ENCODE data around the gene L2HGDH.
"Not testable (repeated sequence)": the region's sequence is repeated elsewhere in the genome, so short reads cannot be mapped to it uniquely, and the experiment has no call there.

The L2HGDH gene

DNA sequence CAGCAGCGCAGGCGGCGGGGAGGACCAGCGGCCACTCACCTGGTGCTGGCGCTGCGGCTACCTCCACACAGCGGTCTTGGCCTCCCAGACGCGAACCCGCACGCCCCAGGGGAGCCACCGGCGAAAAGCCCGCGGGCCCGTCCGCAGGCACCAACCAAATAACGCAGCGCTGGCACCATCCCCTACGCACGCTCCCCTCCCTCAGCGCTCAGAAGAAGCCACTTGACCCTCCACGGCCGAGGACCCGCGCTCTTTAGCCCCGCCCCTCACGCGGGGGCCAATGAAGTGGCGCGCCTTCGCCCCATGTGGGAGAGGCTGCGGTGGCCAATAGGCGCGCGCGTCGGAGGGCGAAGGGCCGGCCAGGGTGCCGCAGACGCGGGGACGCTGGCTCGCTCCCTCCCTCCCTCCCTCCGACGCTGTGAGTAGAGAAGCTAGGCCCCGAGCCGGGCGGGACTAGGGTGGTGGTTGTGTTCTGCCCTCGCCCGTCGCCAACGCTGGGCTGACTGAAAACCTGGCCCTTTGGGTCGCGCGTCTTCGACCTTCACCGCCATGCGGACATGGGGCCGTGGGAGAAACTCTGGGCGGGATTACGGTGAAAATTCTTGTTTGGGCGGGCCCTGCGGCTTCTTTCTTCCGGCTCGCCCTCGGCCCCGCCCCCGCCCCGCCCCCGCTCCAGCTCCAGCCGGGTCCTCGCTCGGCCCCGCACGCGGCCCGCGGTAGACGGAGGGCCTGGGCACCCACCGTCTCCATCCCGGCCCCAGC is at the start of gene L2HGDH, which contains the start of gene DMAC2L:
Gene L2HGDH (minus strand): TSS at position 258 of the 762 bp plus-strand sequence. CDS start 79 bp downstream, at position 179.
Gene DMAC2L (plus strand): TSS at position 353 of the 762 bp plus-strand sequence. CDS start 9,164 bp downstream, outside the sequence.
- H3K4me3 ChIP-seq (ENCODE audit: low read depth, low read length), result peak within 1 kb of the TSS; percentile 64
- DNase-seq (ENCODE audit: low read depth), result peak; percentile 97
- TF ChIP-seq, protein P1, sequence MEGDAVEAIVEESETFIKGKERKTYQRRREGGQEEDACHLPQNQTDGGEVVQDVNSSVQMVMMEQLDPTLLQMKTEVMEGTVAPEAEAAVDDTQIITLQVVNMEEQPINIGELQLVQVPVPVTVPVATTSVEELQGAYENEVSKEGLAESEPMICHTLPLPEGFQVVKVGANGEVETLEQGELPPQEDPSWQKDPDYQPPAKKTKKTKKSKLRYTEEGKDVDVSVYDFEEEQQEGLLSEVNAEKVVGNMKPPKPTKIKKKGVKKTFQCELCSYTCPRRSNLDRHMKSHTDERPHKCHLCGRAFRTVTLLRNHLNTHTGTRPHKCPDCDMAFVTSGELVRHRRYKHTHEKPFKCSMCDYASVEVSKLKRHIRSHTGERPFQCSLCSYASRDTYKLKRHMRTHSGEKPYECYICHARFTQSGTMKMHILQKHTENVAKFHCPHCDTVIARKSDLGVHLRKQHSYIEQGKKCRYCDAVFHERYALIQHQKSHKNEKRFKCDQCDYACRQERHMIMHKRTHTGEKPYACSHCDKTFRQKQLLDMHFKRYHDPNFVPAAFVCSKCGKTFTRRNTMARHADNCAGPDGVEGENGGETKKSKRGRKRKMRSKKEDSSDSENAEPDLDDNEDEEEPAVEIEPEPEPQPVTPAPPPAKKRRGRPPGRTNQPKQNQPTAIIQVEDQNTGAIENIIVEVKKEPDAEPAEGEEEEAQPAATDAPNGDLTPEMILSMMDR (IDR thresholded peaks at IDR 0.05; ENCODE audit: insufficient read depth, low read depth, low read length, missing control alignments), result no peak

GRCh38 chr14:50360851-50361250 is 48.8 kb upstream of the L2HGDH start:
- DNase-seq (ENCODE audit: low read depth), result no peak
- no peak overlapping the region for H3K4me3 ChIP-seq (ENCODE audit: low read depth, low read length)
- TF ChIP-seq, protein P1 (IDR thresholded peaks at IDR 0.05; ENCODE audit: insufficient read depth, low read depth, low read length, missing control alignments), result no peak

- TF ChIP-seq, protein P1 (IDR thresholded peaks at IDR 0.05; ENCODE audit: insufficient read depth, low read depth, low read length, missing control alignments), result no peak
- no peak for DNase-seq (ENCODE audit: low read depth)
- no peak overlapping the region for H3K4me3 ChIP-seq (ENCODE audit: low read depth, low read length)
Measured at GRCh38 chr14:50360093-50360492, 48.1 kb upstream of the L2HGDH start.

DNA sequence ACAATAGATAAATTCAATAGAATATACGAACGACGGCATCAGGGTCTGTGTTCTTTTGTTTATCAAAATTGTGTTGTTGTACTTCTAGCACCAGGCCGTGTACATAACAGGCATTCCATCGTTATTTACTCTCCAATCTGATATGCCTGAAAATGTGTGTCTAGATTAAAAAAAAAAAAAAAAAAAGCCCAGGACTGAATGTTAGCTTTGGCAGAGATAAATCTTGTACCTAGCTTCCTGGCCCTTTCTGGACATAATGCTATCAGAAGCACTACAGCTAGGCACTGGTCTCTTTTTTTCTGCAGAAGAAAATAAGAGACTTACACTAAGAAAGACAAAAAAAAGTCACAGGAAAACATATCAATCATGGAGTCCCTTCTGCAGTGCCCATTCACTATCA is 47.6 kb upstream of the L2HGDH start:
- no peak for DNase-seq (ENCODE audit: low read depth)
- H3K4me3 ChIP-seq (ENCODE audit: low read depth, low read length), result no peak overlapping the region
- TF ChIP-seq, protein P1 (IDR thresholded peaks at IDR 0.05; ENCODE audit: insufficient read depth, low read depth, low read length, missing control alignments), result no peak

DNA sequence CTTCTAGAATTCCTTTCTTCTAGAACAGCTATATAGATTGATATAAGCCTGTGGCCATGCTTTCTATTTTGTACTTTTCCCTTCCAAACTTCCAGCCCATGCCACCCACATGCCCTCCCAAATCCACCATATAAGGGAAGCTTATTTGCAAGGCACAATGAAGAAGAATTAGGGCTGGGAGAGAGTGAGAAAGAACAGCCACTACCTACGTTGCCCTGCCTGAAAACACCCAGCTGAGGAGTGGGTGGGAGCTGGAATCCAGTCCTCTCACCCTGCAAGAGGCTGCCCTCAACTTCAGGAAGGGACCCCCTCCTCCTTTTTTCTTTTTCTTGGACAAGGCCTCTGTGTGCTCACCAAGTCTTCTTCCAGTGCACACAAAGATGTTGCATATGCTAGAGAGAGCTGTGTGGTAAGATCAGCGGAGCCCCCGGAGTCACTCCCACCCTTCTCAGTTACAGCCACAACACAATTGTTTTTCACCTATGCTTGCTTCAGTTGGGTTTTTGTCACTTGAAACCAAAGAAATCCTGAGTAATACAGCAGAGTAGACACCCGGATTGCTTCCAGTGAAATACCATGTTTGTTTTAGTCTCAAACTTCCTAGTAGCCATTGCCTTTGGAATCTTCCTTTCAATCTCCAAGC is 45.8 kb upstream of the L2HGDH start:
- no peak for DNase-seq (ENCODE audit: low read depth)
- H3K4me3 ChIP-seq (ENCODE audit: low read depth, low read length), result no peak overlapping the region
- TF ChIP-seq, protein P1 (IDR thresholded peaks at IDR 0.05; ENCODE audit: insufficient read depth, low read depth, low read length, missing control alignments), result no peak

- TF ChIP-seq, protein P1 (IDR thresholded peaks at IDR 0.05; ENCODE audit: insufficient read depth, low read depth, low read length, missing control alignments), result no peak
- DNase-seq (ENCODE audit: low read depth), result peak; percentile 12
- H3K4me3 ChIP-seq (ENCODE audit: low read depth, low read length), result no peak overlapping the region
Measured at GRCh38 chr14:50357124-50357523, 45.1 kb upstream of the L2HGDH start.

DNA sequence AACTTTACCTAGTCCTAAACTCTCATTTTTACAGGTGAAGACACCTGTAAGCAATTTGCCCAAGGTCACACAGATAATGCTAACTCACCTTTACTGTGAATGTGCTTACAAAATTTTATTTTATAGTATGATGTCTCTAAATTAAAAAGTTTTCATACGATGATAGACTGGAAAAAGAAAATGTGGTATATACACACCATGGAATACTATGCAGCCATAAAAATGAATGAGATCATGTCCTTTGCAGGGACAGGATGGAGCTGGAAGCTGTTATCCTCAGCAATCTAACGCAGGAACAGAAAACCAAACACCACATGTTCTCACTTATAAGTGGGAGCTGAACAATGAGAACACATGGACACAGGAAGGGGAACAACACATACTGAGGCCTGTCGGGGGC is 44.3 kb upstream of the L2HGDH start:
- H3K4me3 ChIP-seq (ENCODE audit: low read depth, low read length), result not testable (repeated sequence)

More for the DNA sequence above, 44.3 kb upstream of the L2HGDH start:
- not testable (repeated sequence) for DNase-seq (ENCODE audit: low read depth)
